OCI-LY3 (cell line): ENCODE data around the gene ACTA1.
"Not testable (repeated sequence)": the region's sequence is repeated elsewhere in the genome, so short reads cannot be mapped to it uniquely, and the experiment has no call there.

Source experiments
- CTCF ChIP-seq: fragments of 200-600, 300-600 bp; sonication (generic); IDR thresholded peaks from 2 replicates; pipeline ENCODE4 v1.5.1; 2014; ENCODE audit warnings: antibody characterized with exemption, low read length, low read depth
- EZH2phosphoT487 ChIP-seq: fragments of 200-600 bp; shearing (Covaris generic); IDR thresholded peaks from 2 replicates; pipeline ENCODE4 v1.6.1; 2018; ENCODE audit warnings: antibody characterized with exemption, mixed run types, low read depth

GRCh38 chr1:229402329-229402728 is 31.6 kb downstream of the ACTA1 start:
- TF ChIP-seq CTCF, EZH2phosphoT487: not testable (repeated sequence)
